Hematopoietic multipotent progenitor cell treated with erythropoietin and hydrocortisone succinate and interleukin-3 and kit ligand, for 6 days (in vitro differentiated cells): ENCODE results near the gene ANKRD28.
"Not testable (repeated sequence)": the region's sequence is repeated elsewhere in the genome, so short reads cannot be mapped to it uniquely, and the experiment has no call there.

ENCODE experiments used
- DNase-seq: peaks from one replicate; pipeline ENCODE4 v3.0.0-alpha.2; 2015

The ANKRD28 gene

GRCh38 chr3:15801298-15801697 is 3.5 kb upstream of the ANKRD28 start:
- DNase-seq = no peak

GRCh38 chr3:15800780-15801179 is 3.0 kb upstream of the ANKRD28 start:
- peak; percentile 67 for DNase-seq

DNA sequence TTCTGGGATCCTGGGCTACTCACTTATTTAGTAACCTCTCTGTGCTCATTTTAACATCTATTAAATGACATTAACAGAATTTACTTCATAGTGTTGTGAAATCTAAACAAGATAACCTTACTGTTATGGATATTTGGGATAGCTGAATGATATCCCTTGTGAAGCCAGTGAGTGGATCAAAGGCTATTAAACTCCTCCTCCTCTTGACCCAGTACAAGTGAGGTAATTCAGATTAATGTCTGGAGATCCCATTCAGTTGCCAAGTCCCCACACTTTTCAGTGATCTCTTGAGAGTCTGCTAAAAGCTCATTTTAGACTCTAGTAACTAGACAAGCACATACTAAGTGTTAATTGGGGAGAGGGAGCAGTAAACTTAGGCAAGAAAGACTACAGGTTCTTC is 2.5 kb upstream of the ANKRD28 start:
- DNase-seq = no peak

DNA sequence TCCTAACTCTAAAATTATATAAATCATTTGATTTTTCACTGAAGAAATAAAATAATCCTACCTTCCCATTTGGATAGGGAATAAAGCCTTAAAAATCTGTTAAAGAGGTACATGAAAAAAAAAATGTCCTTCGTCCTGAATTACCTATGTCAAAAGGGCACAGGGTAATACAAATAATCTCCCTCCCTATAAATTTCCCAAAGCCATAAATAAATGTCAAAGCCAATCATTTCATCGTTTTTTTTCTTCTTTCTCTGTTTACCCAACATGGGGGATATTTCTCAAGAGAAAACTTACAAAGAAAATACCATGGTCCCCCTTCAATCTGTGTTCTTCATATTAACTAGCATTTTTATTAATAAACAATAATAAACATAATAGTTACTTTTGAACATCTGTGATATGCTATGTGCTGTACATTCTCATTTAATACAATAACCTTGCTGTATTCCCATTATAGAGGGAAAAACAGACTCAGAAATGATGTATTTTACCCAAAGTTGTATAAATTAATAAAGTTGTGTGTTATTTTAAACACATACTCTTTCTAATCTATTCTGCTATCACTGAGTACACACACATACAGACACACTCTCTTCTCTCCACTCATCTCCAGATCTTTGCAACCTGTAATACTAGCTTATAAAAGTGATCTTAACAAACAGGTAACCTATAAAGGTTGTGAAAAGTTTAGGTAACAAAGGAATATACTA is 910 bp upstream of the ANKRD28 start:
- DNase-seq = no peak

DNA sequence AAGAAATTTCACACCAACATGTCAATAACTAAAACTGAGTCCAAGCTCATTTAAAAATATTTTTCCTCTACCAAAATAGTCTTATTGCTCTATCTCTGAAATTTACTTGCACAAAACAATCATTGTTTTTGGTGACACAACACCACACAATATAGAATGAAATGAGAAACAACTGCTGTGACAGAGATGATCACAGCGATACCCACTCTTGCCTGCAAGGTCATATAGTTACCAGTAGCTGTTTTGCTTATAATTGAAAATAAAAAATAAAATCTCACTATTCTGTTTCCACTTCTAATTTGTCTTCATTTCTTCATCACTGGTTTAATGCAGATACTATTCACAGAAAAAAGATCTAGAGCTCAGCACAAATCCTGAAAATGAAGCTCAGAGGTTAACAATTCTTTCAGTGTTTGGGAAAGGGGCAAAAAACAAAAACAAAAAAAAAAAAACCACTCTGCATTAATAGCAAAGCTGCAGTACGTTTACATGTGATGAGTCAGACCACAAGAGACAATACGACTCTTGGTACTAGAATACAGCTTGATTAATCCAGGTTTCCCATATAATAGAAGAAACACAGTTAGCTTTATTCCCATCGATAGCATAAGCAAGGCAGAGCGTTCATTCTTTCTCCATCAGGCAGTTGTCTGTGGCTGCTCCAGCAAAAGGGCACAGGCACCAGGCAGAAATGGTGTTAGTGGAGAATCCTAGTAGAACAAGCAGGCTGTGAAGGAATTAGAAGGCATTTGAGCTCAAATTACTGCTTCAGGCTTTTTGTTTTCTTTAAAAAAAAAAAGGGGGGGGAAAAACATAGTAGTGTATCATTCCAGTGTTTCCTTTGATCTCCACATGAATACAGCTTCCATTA is 773 bp downstream of the ANKRD28 start:
- DNase-seq = peak; percentile 42

GRCh38 chr3:15796331-15796730 is 1.4 kb downstream of the ANKRD28 start:
- DNase-seq = no peak

DNA sequence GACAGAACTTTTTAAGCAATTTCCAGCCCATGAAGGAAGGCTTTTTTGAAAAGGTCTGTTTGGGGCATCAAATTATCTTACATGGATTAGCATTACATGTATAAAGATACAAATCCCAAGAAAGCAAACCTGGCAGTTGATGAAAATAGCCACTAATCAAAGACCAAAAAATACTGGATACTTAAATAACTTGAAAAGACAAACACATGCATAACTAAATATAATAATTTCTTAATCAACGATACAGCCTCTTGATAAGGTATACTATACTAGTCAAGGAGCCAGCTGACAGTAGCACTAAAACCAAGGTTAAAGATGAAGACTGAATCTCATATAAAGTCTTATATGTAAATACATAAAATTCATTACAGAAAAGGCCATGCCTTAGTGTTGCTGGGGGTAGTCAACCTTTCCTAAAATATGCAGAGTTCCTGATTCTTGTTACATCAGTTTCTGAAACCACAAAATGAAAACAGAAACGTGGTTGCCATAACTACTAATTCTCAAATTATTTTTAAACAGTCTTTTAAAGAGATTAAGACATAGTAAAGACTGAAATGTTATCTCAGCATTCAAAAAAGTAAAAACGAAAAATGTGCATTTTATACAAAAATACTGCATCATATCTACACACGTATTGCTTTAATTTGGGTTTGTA is 2.0 kb downstream of the ANKRD28 start:
- DNase-seq = peak; percentile 64

DNA sequence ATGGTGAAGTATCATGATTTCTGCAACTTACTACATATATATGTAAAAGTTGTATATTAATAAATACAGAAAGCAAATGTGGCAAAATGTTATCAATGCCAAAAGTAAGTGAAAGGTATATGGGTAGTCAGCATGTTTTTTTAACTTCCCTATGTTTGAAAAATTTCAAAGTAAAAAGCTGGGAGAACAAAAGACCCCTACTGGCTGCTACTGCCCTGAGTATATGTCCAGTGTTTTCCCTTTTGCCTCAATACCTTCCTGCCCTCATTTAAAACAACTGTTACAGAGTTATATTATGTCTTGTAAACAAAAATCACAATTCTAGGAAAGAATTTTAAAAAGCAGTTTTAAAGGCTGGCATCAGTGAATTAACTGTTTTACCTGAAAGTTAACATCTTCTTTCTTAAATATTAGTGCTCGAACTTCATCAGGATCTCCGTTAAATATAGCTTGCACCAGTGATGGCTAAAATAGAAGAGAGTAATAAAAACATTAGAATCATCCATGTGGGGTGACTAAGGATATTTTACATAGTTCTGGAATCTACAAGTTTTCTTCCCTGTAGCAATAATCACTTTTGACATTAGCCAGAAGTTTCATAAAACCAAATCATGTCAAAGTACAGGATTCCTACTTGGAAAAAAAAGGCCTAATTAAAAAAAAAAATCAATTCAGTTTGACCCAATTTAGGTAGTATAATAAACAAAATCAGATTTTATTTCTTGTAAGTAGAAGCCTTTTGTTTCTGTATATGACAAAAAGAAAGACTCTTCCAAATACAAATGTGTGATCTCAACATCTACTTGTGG is 2.7 kb downstream of the ANKRD28 start:
- DNase-seq = no peak

DNA sequence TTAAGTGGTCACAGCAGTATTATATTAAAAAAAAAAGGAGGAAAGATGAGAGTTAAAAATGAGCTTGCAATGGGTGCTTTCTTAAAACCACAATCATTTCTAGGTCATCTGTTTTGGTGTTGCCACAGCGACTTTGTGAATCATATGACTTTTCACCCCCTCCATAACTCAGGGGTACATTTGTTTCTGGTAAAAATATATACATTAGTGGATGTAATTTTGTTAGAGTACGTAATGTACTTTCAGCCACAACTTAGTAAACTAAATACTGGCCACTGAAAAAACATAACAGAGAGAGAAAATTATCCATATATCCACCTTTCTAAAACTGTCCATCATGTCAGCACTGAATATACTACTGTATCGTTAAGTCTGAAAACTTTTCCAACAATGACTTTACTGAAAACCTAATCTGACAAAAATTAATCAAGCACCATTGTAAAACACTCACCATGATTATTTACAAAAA is 3.4 kb downstream of the ANKRD28 start:
- peak; percentile 70 for DNase-seq

DNA sequence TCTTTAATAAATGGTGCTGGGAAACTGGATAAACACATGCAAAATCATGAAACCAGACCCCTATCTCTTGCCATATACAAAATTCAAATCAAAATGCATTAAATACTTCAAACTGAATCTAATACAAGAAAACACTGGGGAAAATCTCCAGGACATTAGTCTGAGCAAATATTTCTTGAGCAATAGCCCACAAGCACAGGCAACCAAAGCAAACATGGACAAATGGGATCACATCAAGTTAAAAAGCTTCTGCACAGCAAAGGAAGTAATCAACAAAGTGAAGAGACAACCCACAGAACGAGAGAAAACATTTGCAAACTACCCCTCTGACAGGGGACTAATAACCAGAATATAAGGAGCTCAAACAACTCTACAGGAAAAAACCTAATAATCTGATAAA is 6.3 kb downstream of the ANKRD28 start:
- no peak for DNase-seq

DNA sequence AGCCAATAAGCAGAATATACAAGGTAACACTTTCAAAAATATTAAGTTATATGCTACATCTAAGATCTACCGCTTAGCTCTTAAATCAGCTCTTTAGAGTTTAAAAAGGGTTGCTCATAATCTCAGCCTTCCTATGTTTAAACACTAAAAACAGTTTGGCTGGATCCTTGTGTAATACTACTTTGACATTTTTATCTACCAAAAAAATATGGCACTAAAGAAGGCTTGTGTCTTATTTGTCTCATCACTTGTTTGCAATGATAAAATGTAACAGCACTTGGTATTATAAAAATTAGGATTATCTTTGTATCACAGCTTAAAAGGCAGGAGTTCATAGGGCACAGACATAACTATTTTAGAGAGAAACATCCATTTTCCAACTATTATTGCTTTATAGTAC is 9.8 kb downstream of the ANKRD28 start:
- peak; percentile 62 for DNase-seq

- DNase-seq = no peak
Measured at GRCh38 chr3:15787526-15787925, 10.3 kb downstream of the ANKRD28 start.

GRCh38 chr3:15783361-15783969 is 14.3 kb downstream of the ANKRD28 start:
- peak; percentile 67 for DNase-seq

DNA sequence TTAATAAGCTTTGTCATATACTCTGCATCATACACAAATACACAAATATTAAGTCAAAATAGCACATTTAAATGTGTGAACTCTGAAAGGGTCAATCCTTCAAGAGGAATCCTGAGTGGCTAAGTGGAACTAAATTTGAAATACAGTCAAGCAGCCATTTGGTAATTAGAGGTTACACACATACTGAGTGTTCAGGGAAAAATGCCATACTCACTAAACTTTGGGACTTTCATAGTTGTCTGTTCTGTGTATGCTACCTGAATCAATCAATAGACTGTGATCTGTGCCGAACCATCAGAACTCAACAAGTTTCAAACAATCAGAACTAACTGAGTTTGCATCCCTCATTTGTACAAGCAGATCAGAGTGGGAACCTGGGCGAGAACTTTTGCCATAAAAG is 15.3 kb downstream of the ANKRD28 start:
- no peak for DNase-seq

DNA sequence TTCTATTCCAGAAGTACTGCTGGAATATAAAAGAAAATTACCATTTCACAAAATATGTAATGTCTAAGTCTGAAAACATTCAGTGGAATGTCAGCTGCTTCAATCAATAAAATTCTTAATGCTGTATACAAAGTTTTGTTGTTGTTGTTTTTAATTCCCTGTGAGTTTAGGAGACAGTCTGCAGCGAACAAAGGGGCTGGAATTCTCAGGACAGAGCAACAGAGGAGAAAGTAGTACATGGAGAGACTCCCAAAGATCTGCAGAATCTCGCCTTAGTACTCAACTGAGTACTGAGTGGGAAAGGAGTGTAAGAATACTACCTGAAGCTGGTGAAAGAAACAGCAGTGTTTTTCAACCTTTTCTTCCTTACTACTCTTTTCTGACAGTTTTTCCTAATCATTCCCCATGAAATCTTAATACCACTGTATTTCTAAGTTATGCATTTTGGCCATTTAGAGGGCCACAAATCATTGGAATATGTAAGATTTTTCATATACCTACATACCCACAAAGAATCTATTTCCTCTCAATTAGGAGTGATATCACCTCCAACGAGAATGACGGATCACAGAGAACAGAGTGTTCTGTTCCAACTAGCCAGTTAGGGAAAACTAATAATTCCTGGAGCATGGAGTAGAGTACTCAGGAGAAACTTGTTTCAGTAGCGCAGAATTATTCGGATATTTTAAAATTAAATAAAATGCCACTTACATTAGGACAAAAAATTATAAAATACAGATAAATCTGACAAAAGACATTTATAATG is 16.0 kb downstream of the ANKRD28 start:
- no peak for DNase-seq

GRCh38 chr3:15781131-15781530 is 16.6 kb downstream of the ANKRD28 start:
- no peak for DNase-seq

GRCh38 chr3:15779111-15779510 is 18.7 kb downstream of the ANKRD28 start:
- no peak for DNase-seq

DNA sequence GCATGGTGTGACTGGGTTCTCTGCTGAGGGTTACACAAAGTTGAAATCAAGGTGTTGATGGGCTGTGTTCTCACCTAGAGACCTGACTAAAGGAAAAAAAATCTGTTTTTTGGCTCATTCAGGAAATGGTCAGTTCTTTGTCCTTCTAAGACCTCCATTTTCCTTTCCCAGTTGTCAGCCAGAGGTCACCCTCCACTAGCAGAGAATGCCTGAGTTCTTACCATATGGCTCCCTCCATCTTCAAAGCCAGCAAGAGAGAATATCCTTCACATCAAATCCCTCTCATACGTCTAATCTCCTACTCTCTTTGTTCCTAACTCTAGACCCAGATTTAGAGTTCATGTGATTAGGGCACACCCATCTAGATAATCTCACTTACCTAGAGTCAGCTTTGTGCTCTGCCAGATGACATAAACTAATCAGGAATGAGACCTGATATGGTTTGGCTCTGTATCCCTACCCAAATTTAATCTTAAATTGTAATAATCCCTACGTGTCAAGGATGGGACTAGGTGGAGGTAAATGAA is 19.4 kb downstream of the ANKRD28 start:
- DNase-seq = no peak

DNA sequence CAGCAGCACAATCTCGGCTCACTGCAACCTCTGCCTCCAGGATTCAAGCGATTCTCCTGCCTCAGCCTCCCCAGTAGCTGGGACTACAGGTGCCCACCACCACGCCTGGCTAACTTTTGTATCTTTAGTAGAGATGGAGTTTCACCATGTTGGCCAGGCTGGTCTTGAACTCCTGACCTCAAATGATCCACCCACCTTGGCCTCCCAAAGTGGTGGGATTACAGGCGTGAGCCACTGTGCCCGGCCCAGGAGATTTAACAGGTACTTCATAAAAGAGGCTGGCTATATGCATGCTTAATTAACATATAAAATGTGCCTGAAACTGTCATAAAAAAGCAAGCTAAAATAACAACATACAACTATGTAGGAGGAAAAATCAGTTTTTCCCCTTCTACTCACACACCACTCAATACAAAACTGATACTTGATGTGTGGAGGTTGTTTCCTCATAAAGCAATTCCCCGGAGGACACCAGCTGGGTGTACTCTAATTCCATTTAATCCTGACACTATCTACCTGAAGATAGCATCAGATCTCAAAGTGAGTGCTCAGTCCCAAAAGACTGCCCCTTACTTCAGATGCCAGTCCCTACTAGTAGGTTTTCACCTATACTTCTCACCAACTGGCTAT is 22.7 kb downstream of the ANKRD28 start:
- DNase-seq = not testable (repeated sequence)

DNA sequence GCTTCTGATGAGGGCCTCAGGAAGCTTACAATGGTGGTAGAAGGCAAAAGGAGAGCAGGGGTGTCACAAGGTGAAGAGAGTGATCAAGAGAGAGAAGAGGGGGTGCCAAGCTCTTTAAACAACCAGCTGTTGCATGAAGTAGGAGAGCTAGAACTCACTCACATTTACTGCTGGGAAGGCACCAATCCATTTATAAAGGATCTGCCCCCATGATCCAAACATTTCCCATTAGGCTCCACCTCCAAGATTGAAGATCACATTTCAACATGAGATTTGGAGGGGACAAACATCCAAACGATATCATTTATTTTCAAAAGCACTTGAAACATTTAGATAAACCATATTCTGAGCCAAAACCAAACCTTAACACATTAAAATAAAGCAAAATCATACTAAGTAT is 26.3 kb downstream of the ANKRD28 start:
- no peak for DNase-seq
